H1 (cell line): ENCODE data around the gene ZNF620. TPM values are rescaled to one million over a fixed set of nuclear protein-coding genes. Genes with fewer than 3 reads are reported as not detected.

Source experiments
- CHD7 ChIP-seq: fragments of 300-600 bp; sonication (generic); IDR thresholded peaks from 2 replicates; pipeline ENCODE4 v1.7.1; 2012; ENCODE audit warnings: low read length, moderate library complexity, mild to moderate bottlenecking, inconsistent platforms; ENCODE audit not compliant: insufficient replicate concordance
- polyA plus RNA-seq, 7 experiments: library from polyadenylated mRNA; depleted of rRNA in 3 of 7; stranded (reverse) in 5 of 7; unstranded in 2 of 7; fragments of >200 nt in 5 of 7; fragments of 200-250 nt in 2 of 7; gene quantifications; 1 replicate in 5 of 7; 2 replicates in 1 of 7; 4 replicates in 1 of 7; pipeline versions ENCODE4 v1.2.1 to v1.2.3, GENCODE V29; 2011 to 2013; ENCODE audit warnings: missing spikeins in 2 of 7, mixed read lengths in 2 of 7
- total RNA-seq: library from RNA; stranded (reverse); fragmentation: NEBNext Ultra II Directional; extraction: Animal tissue kit (Norgen Biotek cat#: 25700); gene quantifications from 2 replicates; pipeline ENCODE4 v1.2.1, GENCODE V29; 2021

Gene ZNF620
- total and polyA plus RNA-seq, 2 of the 8 experiments (the other 6 are each of a cell fraction or from before 2014, with no cell fraction given), result 5.1 to 20.2 TPM

GRCh38 chr3:40456940-40457823 lies 48.7 kb upstream of the ZNF620 start, which contains the start of gene RPL14 (continued):
- TF ChIP-seq CHD7, result no peak
- TF ChIP-seq, all 59 proteins: peak for 25
